ENCODE measurements around the gene LYRM2. TPM values are rescaled to one million over a fixed set of nuclear protein-coding genes. Genes with fewer than 3 reads are reported as not detected.

LYRM2 gene
- total and polyA plus RNA-seq, 2 of the 8 experiments (the other 6 are each of a cell fraction or from before 2014, with no cell fraction given), result 7.3 to 25.7 TPM

GRCh38 chr6:89599727-89600126, 38.8 kb downstream of the LYRM2 start:
- H3K56ac ChIP-seq (replicated peaks; ENCODE audit: insufficient read length, low read depth, low read length), result no peak overlapping the region
- POLR2A ChIA-PET (ENCODE audit: partially characterized antibody), result no interaction called here
- CTCF ChIA-PET (ENCODE audit: partially characterized antibody), result interaction anchor here (0.6 to 5.8 kb wide), 11 partner anchors 8 to 616 kb away, joined by 3 to 38 read pairs (median 5); partner anchors contain the start of gene ANKRD6
- H2AK5ac ChIP-seq (ENCODE audit: low read depth, low read length), result no peak overlapping the region
- H4K20me1 ChIP-seq (replicated peaks in 1 of 2; ENCODE audit: control insufficient read depth in 1 of 2, insufficient read depth in 2 of 2, low read length in 2 of 2), result no peaks in the 10 kb centered on the region
- no peak overlapping the region for H3K4ac ChIP-seq (replicated peaks; ENCODE audit: insufficient read length, low read depth, low read length)
- WGBS, 2 experiments (ENCODE audit: extremely low coverage in 1 of 2, insufficient coverage in 1 of 2, insufficient read length in 1 of 2, insufficient replicate concordance in 2 of 2, low coverage in 1 of 2, low lambda C conversion rate in 2 of 2, missing lambda C conversion rate in 1 of 2), result 97% methylated on average over 7 of the region's 7 CpGs; no CpG with 5 or more reads in 1 of the 2 experiments
- no peak overlapping the region for H2BK12ac ChIP-seq (ENCODE audit: low read depth, low read length)
- H3K4me3 ChIP-seq (ENCODE audit: extremely low read depth in 1 of 4, insufficient read depth in 2 of 4, low read depth in 3 of 4, low read length in 4 of 4), result no peak overlapping the region
- H3K79me2 ChIP-seq (ENCODE audit: control insufficient read depth in 1 of 2, insufficient read depth in 2 of 2, low read length in 2 of 2), result no peaks in the 10 kb centered on the region
- no peak overlapping the region for H3K9ac ChIP-seq (replicated peaks in 1 of 4; ENCODE audit: extremely low read depth in 1 of 4, low read depth in 3 of 4, low read length in 3 of 4)
- H3K23ac ChIP-seq (ENCODE audit: insufficient read length), result no peak overlapping the region
- no peak overlapping the region for H3K18ac ChIP-seq (ENCODE audit: extremely low read depth, low read length)
- no peak overlapping the region for H4K91ac ChIP-seq (replicated peaks; ENCODE audit: insufficient read length, low read length)
- H2BK120ac ChIP-seq (replicated peaks; ENCODE audit: low read depth, low read length), result no peak overlapping the region
- FAIRE-seq (no peak), DNase-seq (ENCODE audit: low read depth in 1 of 2, low spot score in 2 of 2) (no peak)
- H4K5ac ChIP-seq (ENCODE audit: insufficient read length, low read depth, low read length), result no peak overlapping the region
- no peaks in the 10 kb centered on the region for H3K23me2 ChIP-seq (ENCODE audit: low read depth, low read length)
- no peak overlapping the region for H4K8ac ChIP-seq (ENCODE audit: extremely low read depth, insufficient read depth, low read length)
- no peak overlapping the region for H3K14ac ChIP-seq (ENCODE audit: insufficient read length)
- no peaks in the 10 kb centered on the region for H3K79me1 ChIP-seq (ENCODE audit: low read depth, low read length)
- H3K4me2 ChIP-seq (ENCODE audit: insufficient read depth in 1 of 2, low read depth in 2 of 2, low read length in 2 of 2), result no peak overlapping the region
- no peak overlapping the region for H2BK20ac ChIP-seq (ENCODE audit: low read length)
- H3K4me1 ChIP-seq (replicated peaks in 1 of 4; ENCODE audit: control insufficient read depth in 3 of 4, insufficient read depth in 4 of 4, low read length in 3 of 4), result no peaks in the 10 kb centered on the region
- no peaks in the 10 kb centered on the region for H3K9me3 ChIP-seq (ENCODE audit: insufficient read depth in 2 of 2, low read depth in 1 of 2, low read length in 1 of 2)
- H2BK15ac ChIP-seq (ENCODE audit: low read length), result no peak overlapping the region
- no peak overlapping the region for H2BK5ac ChIP-seq (ENCODE audit: low read depth, low read length)
- H3K27me3 ChIP-seq (replicated peaks in 1 of 4; ENCODE audit: control insufficient read depth in 3 of 4, extremely low read depth in 1 of 4, insufficient read depth in 3 of 4, low read length in 3 of 4), result 0 out of 7 replicates have a peak, but pooled peaks cover 0 to 2% (median 0%) of the 10 kb centered on the region in 4 experiments
- no peak overlapping the region for H3K27ac ChIP-seq (ENCODE audit: low read depth, low read length)
- H3K36me3 ChIP-seq (ENCODE audit: control insufficient read depth in 2 of 4, insufficient read depth in 4 of 4, low read length in 3 of 4), result no peaks in the 10 kb centered on the region
- H2AFZ ChIP-seq (ENCODE audit: low read length), result no peak overlapping the region
- no peak for TF ChIP-seq RNF2 (IDR thresholded peaks at IDR 0.05; ENCODE audit: borderline replicate concordance, low read depth, low read length, missing control alignments, poor library complexity, severe bottlenecking)
- TF ChIP-seq SIN3A (conservative IDR thresholded peaks at IDR 0.05 in 1 of 2, IDR thresholded peaks at IDR 0.05 in 1 of 2; ENCODE audit: low read depth in 1 of 2, low read length in 2 of 2), result no peak
- TF ChIP-seq POU5F1 (IDR thresholded peaks at IDR 0.05; ENCODE audit: low read depth, low read length), result no peak
- no peak for TF ChIP-seq BCL11A (IDR thresholded peaks at IDR 0.05; ENCODE audit: low read depth in 2 of 2, low read length in 2 of 2)
- TF ChIP-seq NANOG (IDR thresholded peaks at IDR 0.05; ENCODE audit: insufficient read depth, low read depth, low read length, poor library complexity, severe bottlenecking), result no peak
- TF ChIP-seq NRF1 (IDR thresholded peaks at IDR 0.05; ENCODE audit: low read depth, low read length), result no peak
- TF ChIP-seq SUZ12 (IDR thresholded peaks at IDR 0.05; ENCODE audit: low read length), result no peak
- TF ChIP-seq FOSL1 (IDR thresholded peaks at IDR 0.05; ENCODE audit: insufficient read depth, low read depth, low read length), result no peak
- no peak for TF ChIP-seq RAD21 (IDR thresholded peaks at IDR 0.05 in 1 of 2, conservative IDR thresholded peaks at IDR 0.05 in 1 of 2; ENCODE audit: low read depth in 2 of 2, low read length in 2 of 2)
- TF ChIP-seq EP300 (IDR thresholded peaks at IDR 0.05; ENCODE audit: borderline replicate concordance in 1 of 2, low read depth in 2 of 2, low read length in 2 of 2), result no peak
- TF ChIP-seq RXRA (IDR thresholded peaks at IDR 0.05; ENCODE audit: insufficient read depth, low read depth, low read length), result no peak
- no peak for TF ChIP-seq KDM4A (IDR thresholded peaks at IDR 0.05; ENCODE audit: low read depth, low read length, severe bottlenecking)
- no peak for TF ChIP-seq POLR2A (IDR thresholded peaks at IDR 0.05; ENCODE audit: control extremely low read depth in 1 of 2, low read depth in 2 of 2, low read length in 2 of 2)
